COLO668 (cell line): Measurements from ENCODE around the gene ENTPD1.
"Not testable (repeated sequence)": the region's sequence is repeated elsewhere in the genome, so short reads cannot be mapped to it uniquely, and the experiment has no call there.

Experiments
- DNase-seq: peaks from one replicate; lab custom pipeline; 2025; ENCODE audit not compliant: unreplicated experiment; lab: John Stamatoyannopoulos, UW

Gene ENTPD1

GRCh38 chr10:95864906-95865813, 109.2 kb downstream of the ENTPD1 start:
- DNase-seq = peak; percentile 1

GRCh38 chr10:95865814-95866466, 110.0 kb downstream of the ENTPD1 start:
- no peak for DNase-seq

- DNase-seq = no peak
These were observed 110.5 kb downstream of the ENTPD1 start for GRCh38 chr10:95866467-95866842.

- no peak for DNase-seq
These were observed 111.9 kb downstream of the ENTPD1 start for GRCh38 chr10:95867866-95868265.

GRCh38 chr10:95872158-95872711, 116.3 kb downstream of the ENTPD1 start:
- no peak for DNase-seq

- DNase-seq = no peak
These were observed 117.2 kb downstream of the ENTPD1 start for GRCh38 chr10:95873139-95873538.

DNA sequence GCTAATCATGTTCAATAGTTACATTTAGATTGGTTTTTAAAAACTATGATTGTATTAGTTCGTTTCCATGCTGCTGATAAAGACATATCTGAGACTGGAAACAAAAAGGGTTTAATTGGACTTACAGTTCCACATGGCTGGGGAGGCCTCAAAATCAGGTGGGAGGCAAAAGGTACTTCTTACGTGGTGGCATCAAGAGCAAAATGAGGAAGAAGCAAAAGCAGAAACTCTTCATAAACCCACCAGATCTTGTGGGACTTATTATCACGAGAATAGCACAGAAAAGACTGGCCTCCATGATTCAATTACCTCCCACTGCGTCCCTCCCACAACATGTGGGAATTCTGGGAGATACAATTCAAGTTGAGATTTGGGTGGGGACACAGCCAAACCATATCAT, 117.7 kb downstream of the ENTPD1 start:
- DNase-seq = no peak

DNA sequence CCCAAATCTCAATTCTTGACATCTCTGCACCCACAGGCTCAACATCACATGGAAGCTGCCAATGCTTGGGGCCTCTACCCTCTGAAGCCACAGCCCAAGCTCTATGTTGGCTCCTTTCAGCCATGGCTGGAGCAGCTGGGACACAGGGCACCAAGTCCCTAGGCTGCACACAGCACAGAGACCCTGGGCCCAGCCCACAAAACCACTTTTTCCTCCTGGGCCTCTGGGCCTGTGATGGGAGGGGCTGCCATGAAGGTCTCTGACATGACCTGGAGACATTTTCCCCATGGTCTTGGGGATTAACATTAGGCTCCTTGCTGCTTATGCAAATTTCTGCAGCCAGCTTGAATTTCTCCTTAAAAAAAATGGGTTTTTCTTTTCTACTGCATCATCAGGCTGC, 118.8 kb downstream of the ENTPD1 start:
- not testable (repeated sequence) for DNase-seq

- DNase-seq = no peak
These were observed 120.8 kb downstream of the ENTPD1 start for GRCh38 chr10:95876756-95877155.

- no peak for DNase-seq
These were observed 121.9 kb downstream of the ENTPD1 start for GRCh38 chr10:95877881-95878280.

DNA sequence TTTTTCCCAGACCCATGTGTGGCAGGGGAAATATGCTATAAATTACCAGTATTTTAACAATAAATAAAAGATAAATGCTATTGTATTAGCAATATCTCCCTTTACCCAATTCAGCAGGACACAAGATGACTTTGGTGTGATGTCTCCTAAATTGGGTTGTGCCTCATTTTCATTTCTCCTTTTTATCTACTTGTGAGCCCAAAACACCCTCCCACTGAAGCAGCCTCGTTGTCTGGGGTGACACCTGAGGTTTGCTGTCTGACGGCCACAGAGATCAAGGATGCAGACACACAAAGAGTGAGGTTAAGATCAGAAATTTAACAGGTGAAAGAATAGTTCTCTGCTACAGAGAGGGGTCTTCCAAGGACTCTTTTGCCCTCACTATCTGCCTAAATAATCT, 124.7 kb downstream of the ENTPD1 start:
- no peak for DNase-seq

- no peak for DNase-seq
These were observed 125.4 kb downstream of the ENTPD1 start for GRCh38 chr10:95881316-95881715.

DNA sequence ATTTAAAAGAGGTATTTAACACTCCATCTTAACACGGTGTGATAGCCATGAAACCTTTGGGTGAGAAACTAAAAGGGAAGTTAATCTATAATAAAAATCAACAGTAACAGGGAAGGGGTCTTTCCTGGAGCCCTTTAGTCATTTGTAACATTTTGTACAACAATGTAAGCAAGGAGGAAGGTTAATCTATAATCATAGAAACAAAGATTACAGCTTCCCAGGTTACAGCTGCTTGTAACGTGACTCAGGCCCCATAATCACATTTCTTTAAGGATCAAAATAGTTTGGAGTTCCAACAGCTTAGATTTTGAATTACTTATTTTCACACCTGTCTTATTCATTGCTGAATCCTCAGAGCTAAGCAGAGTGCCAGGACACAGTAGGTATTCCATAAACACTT, 133.9 kb downstream of the ENTPD1 start:
- DNase-seq = no peak

DNA sequence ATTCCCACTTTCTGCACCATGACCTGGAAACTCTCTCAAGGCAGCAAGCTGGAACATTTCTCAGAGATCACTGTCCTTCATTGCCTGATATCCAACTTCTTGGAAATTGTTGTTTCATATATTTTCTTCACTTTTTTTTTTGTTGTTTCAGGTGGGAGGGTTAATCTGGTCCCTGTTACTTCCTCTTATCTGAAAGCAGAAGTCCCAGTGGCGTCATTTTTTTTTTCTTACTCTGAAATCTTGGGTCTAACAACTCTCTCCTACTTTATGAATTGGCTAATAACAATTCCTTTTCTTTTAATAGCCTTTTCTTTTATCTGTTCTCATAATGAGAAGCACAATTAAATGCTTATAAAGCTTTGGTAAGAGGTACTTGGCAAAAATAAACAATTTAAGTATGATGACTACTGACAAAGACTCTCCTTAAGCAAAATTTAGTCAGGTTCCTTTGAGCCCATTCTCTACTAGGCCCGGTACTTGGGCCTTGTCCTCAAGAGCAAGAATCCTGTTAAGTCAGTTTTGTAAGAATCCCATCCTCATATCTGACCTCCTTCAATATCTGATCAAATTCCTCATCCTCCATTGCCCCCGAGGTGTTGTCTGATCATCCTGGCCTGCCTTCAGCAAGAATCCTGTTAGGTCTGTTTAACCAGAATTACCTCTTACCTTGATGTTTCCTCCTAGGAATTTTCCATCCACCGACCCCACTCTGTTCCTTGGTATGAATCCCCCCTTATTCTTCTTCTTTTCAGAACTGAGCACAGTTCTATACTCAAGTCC, 140.3 kb downstream of the ENTPD1 start:
- no peak for DNase-seq

DNA sequence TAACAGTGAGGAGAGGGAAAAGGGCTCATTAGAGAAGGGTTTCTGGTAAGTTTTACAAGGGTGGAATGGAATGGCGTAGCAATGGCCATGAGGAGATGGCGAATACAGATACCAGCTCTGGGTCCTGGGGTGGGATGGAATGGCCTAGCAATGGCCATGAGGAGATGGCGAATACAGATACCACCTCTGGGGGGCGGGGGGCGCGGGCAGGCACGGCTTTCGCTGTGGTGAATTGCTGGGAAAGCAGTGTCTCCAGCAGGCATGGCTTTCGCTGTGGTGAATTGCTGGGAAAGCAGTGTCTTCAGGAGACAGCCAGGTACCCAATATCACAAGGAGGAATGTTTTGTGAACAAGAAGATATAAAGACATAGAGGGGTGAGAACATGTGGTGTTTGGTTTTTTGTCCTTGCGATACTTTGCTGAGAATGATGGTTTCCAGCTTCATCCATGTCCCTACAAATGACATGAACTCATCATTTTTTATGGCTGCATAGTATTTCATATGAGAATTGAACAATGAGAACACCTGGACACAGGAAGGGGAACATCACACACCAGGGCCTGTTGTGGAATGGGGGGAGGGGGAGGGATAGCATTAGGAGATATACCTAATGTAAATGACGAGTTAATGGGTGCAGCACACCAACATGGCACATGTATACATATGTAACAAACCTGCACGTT, 150.1 kb downstream of the ENTPD1 start:
- not testable (repeated sequence) for DNase-seq

- peak; percentile 24 for DNase-seq
These were observed 150.9 kb downstream of the ENTPD1 start for GRCh38 chr10:95906677-95907455.

DNA sequence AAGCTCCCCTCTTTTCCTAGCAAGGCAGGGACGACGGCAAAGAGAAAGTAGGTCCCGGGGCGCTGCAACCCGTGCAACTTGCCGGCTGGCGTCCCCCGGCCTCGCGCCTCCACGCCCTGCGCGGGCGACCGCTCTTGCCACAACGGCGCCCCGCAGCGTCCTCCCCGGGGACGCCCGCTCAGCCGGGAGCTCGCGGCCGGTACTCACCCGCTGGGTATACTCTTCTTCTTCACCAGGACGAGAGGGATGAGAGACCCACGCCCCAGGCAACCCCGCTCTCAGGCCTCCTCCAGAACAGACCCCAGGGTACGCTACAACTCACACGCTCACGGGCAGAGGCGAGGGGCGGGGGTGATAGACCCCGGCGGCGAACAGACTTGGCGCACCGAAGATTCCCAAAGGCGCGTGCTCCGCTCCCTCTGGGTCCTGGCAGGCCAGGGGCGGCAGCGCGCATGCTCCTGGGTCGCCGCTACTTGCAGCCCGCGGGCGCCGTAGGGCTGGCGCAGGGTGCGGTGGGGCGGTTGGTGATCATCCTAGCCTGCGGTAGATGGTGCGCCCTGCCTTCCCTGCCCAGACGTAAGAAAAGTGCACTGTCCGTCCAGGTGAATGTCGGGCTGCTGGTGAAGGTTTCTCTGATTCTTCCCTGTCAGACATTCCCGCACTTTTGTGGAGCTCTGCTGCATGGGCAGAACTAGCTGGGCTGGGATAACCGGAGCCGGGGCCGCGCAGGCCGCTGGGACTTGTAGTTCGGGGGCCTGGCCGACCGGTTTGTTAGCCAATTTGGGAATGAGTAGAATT, 151.7 kb downstream of the ENTPD1 start, which contains the start of gene CC2D2B:
Gene CC2D2B, plus strand, starts transcription at position 520 of the 798 bp plus-strand sequence. CDS start 3,349 bp downstream, outside the sequence.
- peak; percentile 81 for DNase-seq

GRCh38 chr10:95908450-95908849, 152.5 kb downstream of the ENTPD1 start:
- DNase-seq = no peak

DNA sequence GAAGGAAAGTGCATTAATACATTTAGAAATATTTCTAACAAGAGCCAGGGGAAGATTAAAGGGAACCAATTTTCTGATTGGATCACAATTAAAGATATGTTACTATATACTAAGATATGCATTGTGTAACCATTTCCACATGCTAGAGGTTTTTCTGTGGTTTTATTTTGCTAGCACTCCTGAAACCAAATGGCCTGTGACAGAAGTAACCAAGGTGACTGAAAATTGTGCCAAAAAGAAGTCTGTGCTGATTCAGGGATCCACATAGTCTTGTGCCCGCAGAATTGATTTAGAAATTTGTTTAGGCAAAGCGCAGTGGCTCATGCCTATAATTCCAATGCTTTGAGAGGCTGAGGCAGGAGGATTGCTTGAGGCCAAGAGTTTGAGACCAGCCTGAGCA, 153.6 kb downstream of the ENTPD1 start:
- no peak for DNase-seq
